ENCODE results near the gene TMC1.
"Not testable (repeated sequence)": the region's sequence is repeated elsewhere in the genome, so short reads cannot be mapped to it uniquely, and the experiment has no call there.

The TMC1 gene

GRCh38 chr9:72521011-72521410 is 397 bp upstream of the TMC1 start:
- not testable (repeated sequence) for H3K4me3 ChIP-seq (ENCODE audit: low read depth, low read length); DNase-seq (ENCODE audit: low read depth)

DNA sequence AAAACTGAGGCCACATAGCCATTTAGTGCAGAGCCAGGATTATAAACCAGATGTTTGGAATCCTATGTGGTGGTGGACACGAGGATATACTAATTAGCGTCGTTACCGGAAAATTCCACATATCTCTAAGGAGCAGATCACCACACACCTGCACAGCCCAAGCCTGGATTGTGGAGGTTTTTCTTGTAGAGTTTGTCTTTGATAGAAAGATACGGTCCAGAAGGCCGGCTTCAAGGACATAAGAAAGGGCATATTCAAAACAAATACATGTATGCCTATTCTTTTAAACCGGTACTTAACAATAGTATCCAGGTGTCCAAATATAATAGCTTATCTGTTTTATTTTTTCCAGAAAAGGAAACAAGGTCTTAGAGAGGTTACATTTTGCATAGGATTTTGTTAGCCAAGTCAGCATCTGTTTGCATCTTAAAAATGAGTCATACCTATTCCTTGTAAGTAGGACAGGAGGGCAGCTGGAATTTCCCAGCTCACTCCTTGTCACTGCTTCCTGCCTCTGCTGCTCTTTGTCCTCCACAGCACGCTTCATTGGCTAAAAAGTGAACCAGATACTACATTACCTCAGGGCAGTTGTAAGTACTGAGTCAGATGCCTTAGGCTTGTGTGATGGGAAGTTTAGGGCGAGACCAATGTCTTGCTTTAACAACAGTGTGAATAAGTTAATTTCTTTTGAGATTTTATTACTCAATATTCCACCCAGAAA is 3.6 kb downstream of the TMC1 start:
- peak; percentile 94 for DNase-seq (ENCODE audit: low read depth)
- no peak overlapping the region for H3K4me3 ChIP-seq (ENCODE audit: low read depth, low read length)

DNA sequence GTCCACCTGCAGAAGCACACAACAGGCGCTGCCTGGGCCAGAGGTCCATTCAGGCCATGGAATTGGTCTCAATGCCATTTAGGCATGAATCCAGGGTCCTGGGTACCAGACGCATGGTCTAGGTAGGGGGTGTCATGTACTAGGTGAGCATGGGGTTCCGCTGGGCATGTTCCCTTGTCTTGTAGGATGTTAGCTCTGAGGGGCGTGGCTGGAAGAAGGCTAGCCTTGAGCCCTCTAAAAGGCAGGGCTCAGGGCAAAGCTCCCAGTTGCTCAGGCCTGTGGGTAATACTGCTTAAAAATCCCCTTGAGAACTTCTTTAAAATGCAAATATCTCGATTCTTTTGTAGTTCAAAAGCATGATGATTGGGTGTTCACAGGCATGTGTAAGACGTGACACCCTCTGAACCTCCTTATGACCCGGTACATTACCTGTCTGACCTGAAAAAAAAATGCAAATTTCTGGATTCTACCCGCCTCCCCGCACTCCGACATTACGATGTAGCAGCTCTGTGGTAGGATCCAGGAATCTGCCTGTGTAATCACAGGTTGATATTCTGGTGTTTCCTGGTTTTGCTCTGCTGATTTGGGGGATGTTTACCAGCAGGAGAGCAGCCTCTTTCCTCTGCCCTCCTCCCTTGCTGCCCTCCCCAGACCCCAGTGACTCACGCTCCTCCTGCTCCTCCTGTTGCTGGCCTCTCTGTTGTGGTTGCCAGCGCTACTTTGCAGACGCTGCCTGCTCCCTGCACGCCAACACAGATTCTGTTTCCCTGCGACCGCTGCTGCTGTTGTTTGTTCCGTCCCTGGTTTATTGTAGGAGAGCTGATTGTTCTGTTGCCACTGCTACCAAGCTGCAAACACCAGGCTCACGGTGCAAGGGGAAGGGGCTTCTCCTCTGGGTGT is 5.7 kb downstream of the TMC1 start:
- DNase-seq (ENCODE audit: low read depth), result peak; percentile 89
- H3K4me3 ChIP-seq (ENCODE audit: low read depth, low read length), result peak overlapping the region; percentile 14

GRCh38 chr9:72527801-72528195 is 6.4 kb downstream of the TMC1 start:
- peak overlapping the region; percentile 14 for H3K4me3 ChIP-seq (ENCODE audit: low read depth, low read length)
- no peak for DNase-seq (ENCODE audit: low read depth)

DNA sequence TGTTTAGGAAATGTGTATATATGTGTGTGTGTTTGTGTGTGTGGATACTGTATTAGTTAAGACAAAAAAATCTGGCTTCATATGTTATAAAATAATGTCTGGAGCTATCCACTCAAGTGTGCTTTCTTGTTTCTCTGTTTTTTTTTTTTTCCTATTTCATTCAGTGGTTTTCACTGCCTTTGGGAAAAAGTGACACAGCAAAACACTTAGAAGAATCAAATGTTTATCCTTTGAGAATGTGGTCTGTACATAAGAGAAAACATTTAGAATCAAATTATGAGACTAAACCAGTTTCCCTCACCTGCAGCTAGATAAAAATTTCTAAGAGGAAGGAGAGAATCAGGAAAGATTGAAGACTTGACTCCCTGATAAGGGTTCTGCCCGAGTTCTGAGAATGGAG is 8.1 kb downstream of the TMC1 start:
- no peak for DNase-seq (ENCODE audit: low read depth)
- H3K4me3 ChIP-seq (ENCODE audit: low read depth, low read length), result no peak overlapping the region

- no peak for DNase-seq (ENCODE audit: low read depth)
- H3K4me3 ChIP-seq (ENCODE audit: low read depth, low read length), result no peak overlapping the region
These were observed 11.9 kb downstream of the TMC1 start for GRCh38 chr9:72533322-72533721.

- DNase-seq (ENCODE audit: low read depth), result no peak
- H3K4me3 ChIP-seq (ENCODE audit: low read depth, low read length), result no peak overlapping the region
These were observed 13.5 kb downstream of the TMC1 start for GRCh38 chr9:72534931-72535330.

GRCh38 chr9:72537011-72537545 is 15.7 kb downstream of the TMC1 start:
- H3K4me3 ChIP-seq (ENCODE audit: low read depth, low read length), result no peak overlapping the region
- no peak for DNase-seq (ENCODE audit: low read depth)

- DNase-seq (ENCODE audit: low read depth), result no peak
- no peak overlapping the region for H3K4me3 ChIP-seq (ENCODE audit: low read depth, low read length)
These were observed 16.3 kb downstream of the TMC1 start for GRCh38 chr9:72537671-72538070.

GRCh38 chr9:72538921-72539702 is 17.7 kb downstream of the TMC1 start:
- no peak overlapping the region for H3K4me3 ChIP-seq (ENCODE audit: low read depth, low read length)
- DNase-seq (ENCODE audit: low read depth), result no peak

- DNase-seq (ENCODE audit: low read depth), result no peak
- H3K4me3 ChIP-seq (ENCODE audit: low read depth, low read length), result no peak overlapping the region
These were observed 18.5 kb downstream of the TMC1 start for GRCh38 chr9:72539824-72540347.

DNA sequence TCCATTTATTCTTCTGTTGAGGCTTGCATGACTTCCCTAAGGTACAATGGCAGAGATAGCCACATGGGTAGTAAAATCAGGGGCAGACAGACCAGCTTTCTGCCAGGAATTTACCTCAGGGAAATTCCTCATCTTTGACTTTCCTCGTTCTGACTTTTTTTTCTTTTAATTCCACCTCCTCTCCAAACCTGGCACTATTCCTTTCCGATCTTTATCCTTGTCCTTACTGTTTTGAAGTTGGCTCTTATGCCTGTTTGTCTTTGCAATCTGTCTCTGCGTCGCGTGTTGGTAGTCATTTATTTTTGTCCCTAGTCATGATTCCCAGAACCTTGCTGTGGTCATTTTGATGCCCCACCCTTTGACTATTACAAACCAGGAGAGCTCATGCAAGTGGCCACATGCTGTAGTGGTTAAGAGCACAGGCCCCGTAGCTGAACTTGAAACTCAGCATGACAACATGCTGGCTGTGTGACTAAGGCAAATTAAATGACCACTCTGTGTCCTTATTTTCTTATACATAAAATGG is 19.0 kb downstream of the TMC1 start:
- no peak for DNase-seq (ENCODE audit: low read depth)
- H3K4me3 ChIP-seq (ENCODE audit: low read depth, low read length), result no peak overlapping the region

- DNase-seq (ENCODE audit: low read depth); H3K4me3 ChIP-seq (ENCODE audit: low read depth, low read length): not testable (repeated sequence)
These were observed 21.1 kb downstream of the TMC1 start for GRCh38 chr9:72542537-72542833.

DNA sequence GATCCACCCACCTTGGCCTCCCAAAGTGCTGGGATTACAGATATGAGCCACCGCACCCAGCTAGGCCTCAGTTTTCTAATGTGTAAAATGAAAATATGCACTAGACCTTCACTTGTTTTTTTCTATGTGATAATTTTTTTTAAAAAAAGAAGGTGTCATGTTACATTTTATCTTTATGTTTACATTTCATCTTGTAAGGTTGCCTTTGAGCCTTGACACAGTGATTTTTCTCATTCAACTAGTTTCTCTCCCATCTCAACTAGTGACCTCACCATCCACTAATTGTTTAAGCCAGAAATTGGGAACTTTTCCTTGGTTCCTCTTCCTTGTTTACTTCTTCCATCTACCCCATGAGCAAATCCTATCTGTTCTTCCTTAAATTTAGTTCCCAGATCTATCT is 21.5 kb downstream of the TMC1 start:
- no peak for DNase-seq (ENCODE audit: low read depth)
- no peak overlapping the region for H3K4me3 ChIP-seq (ENCODE audit: low read depth, low read length)

DNA sequence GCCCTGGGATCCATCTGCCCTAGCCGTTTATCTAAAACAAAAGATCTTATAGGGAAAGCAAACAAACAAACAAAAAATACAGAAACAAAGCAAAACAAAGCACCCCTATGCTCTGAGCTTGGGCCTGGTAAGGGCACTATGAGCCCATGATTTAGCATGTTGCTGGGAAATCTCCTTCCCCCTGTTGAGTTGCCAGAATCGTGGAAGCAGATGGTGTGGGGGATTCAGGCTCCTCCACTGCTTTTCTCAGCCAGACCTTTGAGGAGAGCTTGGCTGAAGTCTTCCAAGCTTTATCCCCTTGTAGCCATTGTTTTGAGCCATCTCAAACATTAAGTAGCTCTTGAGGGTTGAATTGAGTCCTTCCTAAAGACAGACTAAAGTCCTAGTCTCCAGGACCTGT is 29.9 kb downstream of the TMC1 start:
- no peak overlapping the region for H3K4me3 ChIP-seq (ENCODE audit: low read depth, low read length)
- no peak for DNase-seq (ENCODE audit: low read depth)

GRCh38 chr9:72552356-72552755 is 30.9 kb downstream of the TMC1 start:
- no peak overlapping the region for H3K4me3 ChIP-seq (ENCODE audit: low read depth, low read length)
- DNase-seq (ENCODE audit: low read depth), result no peak

- no peak overlapping the region for H3K4me3 ChIP-seq (ENCODE audit: low read depth, low read length)
- no peak for DNase-seq (ENCODE audit: low read depth)
These were observed 32.8 kb downstream of the TMC1 start for GRCh38 chr9:72554221-72554641.

DNA sequence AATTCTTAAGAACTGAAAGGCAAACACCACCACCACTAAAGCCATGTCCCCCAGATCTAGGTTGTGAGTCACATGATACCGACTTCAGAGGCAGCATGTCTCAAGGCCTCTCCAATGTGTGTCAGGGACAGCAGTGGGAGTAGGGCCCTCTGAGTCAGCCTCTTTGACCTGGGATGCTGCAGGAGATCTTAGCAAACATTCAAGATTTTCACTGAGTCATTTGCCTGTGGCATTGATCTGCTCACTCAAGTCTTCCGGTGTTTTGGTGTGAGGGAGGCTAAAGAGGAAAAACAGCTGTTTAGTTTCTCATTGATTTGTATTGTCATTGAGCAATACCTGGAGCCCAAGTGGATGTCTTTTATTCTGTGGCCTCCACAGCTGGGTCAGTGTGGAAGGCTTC is 36.1 kb downstream of the TMC1 start:
- no peak overlapping the region for H3K4me3 ChIP-seq (ENCODE audit: low read depth, low read length)
- peak; percentile 91 for DNase-seq (ENCODE audit: low read depth)

GRCh38 chr9:72560086-72560485 is 38.7 kb downstream of the TMC1 start:
- DNase-seq (ENCODE audit: low read depth), result no peak
- H3K4me3 ChIP-seq (ENCODE audit: low read depth, low read length), result no peak overlapping the region
